HG03159 (cell line): ENCODE data around the gene IGSF9B.
A peak's percentile ranks its signal among the peaks of the same experiment; 100 is the strongest.

Source experiments
- ATAC-seq: cut with Tn5 transposase; IDR thresholded peaks from one replicate; pipeline ENCODE4 v1.9.1; 2021; ENCODE audit warnings: mild to moderate bottlenecking, moderate library complexity; ENCODE audit not compliant: unreplicated experiment

The IGSF9B gene

DNA sequence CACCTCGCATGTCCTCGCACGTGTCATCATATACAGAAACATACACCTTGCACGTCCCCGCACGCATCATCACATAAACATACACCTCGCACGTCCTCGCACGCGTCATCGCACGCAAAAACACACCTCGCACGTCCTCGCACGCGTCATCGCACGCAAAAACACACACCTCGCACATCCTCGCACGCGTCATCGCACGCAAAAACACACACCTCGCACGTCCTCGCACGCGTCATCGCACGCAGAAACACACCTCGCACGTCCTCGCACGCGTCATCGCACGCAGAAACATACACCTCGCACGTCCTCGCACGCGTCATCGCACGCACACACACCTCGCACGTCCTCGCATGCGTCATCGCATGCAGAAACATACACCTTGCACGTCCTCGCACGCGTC, 16.7 kb downstream of the IGSF9B start:
- ATAC-seq, result no peak

DNA sequence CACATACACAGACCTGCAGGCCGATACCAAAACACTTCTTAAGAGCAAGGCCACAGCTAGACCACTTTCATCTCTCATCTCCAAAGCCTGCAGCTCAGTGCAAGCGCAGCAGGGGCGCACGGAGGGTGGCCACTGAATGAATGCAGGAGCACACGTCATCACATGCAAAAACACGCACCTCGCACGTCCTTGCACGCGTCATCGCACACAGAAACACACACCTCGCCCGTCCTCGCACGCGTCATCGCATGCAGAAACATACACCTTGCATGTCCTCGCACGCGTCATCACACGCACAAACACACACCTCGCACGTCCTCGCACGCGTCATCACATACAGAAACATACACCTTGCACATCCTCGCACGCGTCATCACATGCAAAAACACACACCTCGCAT, 17.2 kb downstream of the IGSF9B start:
- ATAC-seq, result no peak

DNA sequence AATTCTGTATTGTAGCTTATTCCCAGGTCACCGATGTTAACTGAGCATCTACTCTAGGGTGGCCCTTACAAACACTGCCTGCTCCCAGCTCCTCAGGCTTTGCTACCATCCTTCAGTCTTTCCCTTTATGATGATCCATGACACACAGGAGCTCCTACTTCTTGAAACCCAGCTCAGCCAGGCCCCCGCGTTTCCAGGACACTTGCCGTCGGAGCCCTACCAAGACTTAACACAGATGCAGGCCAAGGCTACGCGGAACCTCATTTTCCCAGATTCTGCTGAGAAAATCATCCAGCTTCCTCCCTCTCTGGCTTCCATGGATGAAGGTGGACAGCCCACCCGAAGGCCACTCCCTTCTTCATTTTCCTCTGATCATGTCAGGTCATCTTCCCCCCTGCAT, 18.6 kb downstream of the IGSF9B start:
- no peak for ATAC-seq

DNA sequence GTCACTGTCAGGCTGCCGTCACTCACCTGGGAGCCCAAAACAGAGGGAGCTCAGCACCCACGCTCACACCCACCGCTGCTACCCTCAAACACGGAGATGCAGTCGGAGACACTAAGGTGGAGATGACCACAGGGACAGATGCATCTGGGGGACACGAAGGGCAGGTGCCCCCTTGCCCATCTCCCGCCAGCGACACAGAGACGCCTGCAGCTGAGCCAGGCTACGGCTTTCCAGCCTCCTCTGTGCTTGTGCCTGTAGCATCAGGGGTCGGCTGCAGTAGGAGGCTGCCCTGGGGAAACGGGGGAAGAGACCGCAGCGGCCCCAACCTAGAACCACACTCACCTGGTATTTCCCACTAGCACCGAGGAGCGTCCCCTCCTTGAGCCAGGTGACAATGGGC, 19.3 kb downstream of the IGSF9B start:
- ATAC-seq, result no peak

DNA sequence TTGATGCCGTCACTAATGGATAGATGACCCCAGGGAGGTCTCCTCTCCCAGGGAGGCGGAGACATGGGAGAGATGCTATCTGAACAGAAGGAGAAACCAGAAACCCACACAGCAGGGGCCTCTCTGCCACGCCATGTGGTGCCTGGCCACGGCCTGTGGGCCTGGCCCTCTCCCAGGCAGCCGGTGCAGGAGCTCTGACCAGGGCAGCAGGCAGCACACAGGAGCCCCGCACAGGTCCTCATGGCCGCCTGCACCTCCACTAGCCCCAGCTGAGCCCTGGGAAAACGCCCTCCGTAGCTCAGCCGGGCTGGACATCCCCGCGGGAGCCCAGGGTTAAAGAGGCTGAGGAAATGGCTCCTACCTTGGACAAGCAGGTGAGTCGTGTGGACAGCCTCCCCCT, 19.8 kb downstream of the IGSF9B start:
- no peak for ATAC-seq

DNA sequence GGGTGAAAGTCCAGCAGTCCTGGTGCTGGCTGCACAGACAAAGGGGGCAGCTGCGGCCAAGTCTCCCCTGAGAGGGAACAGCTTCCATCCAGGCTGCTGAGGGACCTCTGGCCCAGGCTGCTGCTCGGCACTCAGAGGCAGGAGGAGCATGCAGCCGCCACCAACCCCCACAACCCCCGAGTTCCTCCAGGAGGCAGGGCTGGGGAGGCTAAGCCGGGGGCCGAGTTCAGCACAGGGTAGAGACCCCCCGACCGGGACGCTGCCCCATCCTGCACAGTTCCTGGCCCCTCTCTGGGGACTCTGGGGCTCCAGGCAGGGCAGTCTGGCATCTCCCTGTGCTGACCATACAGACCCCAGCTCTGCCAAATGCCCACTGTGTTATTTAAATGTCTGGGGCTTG, 20.2 kb downstream of the IGSF9B start:
- ATAC-seq, result no peak

DNA sequence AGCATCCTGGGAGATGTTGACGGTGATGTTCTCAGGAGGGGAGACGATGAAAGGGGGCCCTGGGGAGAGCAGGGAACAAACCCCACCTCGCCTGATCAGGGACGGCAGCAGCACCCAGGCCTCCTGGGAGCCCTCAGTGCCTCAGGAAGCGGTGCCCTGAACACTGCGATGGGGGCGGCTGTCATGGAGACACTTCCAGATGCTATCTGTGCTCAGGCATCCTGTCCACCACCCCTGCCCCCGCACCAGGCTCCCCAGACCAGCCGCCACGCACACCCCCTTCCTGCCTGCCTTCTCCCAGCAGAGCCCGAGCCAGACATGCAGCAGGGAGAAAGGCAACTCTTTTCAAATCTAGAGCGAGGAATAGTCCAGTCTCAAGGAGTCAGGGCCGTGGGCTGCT, 20.6 kb downstream of the IGSF9B start:
- no peak for ATAC-seq

DNA sequence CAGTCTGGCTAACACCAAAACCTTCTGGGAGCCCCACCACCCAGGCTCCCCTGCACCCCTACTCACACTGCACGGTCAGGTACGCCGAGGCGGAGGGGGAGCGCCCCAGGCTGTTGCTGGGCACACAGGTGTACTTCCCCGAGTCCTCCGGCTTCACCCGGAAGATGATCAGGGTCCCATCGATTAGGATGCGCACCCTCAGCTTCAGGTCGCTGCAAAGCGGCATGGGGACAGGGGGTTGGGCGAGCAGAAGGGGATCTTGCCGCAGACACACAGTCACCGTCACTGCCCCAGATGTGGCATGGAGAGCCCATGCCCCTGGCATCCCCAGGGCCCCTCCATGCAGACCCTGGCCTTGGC, 21.2 kb downstream of the IGSF9B start:
- no peak for ATAC-seq

DNA sequence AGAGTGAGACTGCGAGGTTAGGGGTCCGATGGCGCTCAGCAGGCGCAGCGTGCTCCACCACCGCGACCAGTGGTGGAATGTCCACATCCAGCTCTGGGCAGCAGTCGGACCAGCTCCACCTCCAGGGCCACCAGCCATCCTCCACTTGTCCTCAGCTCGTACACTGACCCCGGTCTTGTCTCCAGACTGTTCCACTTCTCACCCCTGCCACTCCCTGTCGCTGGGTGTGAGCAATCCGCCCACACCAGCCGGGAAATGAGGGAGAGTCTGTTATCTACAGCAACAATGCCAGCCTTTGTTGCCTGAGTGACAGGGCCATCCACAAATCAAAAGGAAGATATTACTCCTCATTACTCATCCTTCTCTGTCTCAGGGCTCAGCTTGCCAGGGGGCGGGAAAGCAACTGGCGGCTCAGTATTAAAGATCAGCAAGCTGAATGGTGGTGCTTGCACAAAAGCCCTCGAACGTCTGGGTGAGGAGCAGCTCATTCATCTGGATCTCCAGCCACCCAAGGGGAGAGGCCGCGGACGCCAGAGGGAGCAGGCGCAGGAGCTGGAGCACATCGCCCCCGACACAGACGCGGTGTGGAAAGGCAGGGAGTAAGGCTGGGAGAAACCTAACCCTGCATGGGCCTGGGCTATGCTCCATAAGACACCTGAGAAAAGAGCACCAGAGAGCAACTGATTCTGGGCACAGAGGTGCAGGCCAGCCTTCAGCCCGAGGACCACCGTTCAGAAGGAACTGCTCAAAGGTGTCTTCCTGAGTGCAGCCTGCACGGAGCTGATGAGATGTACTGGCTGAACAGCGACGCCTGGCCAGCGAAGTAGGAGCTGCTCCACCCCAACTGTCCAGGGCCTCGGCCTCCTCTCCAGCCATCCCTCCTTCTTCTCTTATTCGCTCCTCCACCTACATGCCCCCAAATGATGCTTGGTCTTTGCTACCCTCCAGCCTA, 21.9 kb downstream of the IGSF9B start:
- ATAC-seq, result no peak

DNA sequence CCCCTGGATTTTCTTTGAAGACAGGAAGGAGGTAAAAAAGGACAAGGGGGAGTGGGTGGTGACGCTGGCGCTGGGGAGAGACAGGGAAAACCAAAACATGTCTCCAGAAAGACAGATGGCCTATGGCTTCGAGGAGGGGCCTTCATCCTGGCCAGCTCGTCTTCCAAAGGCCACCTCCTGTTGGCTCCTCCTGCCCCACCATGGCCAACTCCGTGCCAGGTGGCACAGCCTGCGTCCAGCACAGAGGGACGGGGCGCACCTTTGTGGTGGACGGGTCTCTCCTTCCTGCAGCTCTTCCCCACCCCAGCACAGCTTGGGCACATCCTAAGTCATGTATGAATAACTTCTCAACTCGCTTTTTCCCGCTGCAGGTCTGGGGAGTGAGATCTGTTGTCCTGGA, 22.7 kb downstream of the IGSF9B start:
- ATAC-seq, result no peak

DNA sequence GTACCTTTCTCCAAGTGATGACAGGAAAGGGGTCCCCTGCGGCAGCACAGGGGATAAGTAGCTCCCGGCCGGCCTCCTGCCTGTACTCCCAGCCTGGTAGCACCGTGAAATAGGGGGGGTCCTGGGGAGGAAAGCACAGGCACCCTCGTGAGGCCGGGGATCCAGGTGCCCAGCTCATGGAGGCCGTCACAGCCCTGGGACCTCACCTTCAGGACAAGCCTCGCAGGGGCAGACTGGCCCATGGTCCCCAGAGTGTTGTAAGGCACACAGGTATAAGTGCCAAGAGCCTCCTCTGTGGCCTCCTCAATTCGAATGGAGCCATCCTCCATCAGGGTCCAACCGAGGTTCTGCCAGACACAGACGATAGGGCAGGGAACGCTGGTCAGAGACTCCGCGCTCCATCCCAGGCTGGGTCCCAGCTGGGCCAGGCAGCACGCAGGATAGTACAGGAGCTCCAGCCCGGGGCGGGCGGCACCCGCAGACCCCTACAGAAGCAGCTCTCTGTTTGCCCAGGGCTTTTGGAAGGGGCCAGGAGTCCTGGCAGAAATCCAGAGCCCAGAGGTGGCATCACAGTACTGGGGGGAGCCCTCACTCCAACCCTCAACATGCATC, 25.2 kb downstream of the IGSF9B start:
- ATAC-seq, result no peak

DNA sequence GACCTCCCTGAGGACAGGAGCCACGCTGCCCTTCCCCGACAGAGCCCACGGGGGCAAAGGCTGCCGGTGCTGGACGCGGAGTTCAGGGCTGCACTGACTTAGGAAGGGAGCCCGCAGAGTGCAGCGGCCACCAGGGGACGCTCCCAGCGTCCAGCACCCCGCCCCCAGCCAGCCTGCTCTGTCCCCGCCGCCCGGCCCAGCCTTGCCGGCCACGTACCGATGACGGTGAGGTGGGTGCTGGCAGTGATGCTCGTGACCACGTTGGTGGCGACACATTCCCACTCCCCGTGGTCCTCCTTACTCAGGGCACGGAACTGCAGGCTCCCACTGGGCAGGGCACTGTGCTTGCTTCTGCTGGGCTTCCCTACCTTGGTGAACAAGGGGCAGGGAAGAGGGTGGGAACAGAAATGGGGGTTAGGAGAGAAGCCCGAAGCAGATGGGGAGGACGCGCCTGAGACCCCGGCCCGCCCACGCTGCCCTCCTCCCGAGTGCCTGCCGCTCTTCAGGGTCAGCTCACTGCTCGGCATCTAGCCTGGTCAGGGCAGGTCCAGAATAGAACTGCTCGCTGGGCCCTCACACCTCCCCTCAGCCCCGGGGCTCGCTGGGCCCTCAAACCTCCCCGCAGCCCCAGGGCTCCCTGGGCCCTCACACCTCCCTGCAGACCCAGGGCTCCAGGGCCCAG, 25.9 kb downstream of the IGSF9B start:
- no peak for ATAC-seq

DNA sequence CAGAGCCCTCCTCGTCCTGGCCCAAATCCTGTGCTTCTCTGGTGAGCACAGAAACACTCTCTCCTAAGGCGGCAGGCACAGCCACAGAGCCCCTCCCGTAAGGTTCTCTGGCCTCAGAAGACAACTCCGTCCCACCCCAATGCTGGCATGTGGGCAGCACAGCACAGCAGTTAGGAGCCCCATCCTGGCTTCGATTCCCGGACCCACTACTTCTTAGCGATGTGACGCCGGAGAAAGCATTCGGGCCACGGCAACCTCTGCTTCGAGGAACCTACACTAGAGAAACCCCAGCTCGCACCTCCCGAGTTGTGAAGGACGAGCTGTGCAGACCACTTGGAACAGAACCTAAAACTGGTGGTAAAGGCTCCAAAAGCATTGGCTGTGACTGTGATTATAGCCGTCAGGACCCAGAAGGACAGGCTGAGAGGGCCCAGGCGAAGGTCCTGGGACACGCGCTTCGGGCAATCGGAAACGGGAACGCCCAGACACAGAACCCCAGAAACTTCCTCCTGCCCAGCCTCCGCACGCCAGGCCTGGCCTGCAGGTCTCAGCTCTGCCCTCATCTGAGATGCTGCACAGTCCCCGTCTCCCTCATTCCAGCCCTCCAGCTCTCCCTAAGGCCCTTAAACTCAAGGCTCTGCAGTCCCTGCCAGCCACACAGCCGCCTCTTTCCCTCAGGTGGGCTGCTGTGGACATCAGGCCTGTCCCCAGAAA, 26.6 kb downstream of the IGSF9B start:
- ATAC-seq, result no peak

DNA sequence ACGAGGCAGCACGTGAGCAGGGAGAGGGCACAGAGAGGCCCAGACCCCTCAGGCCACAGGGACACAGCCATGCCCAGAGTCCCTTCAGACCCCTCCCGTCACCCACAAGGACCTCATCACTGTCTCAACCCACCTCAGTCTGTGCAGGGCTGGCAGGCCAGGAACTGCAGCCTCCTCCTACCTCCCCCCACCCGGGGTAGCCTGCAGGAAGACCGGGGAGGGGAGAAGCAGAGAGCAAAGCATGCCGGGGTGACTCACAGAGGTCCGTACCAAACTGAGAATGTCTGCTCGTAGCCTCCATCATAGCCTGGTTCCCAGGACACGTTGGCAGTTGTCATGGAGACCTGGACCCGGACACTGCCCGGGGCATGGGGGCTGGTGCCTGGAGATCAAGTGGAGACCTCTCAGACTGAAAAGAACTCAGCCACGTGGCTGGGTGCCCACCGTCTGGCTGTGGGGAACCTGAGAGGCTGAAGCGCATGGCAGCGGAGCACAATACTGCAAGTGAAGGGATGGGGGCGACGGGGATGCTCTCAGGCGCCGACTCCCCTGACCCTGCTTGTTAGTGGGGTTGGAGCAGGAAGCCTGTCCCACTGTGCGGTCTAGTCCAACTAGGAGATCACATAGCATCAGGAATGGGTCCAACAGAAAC, 27.2 kb downstream of the IGSF9B start:
- ATAC-seq, result no peak

DNA sequence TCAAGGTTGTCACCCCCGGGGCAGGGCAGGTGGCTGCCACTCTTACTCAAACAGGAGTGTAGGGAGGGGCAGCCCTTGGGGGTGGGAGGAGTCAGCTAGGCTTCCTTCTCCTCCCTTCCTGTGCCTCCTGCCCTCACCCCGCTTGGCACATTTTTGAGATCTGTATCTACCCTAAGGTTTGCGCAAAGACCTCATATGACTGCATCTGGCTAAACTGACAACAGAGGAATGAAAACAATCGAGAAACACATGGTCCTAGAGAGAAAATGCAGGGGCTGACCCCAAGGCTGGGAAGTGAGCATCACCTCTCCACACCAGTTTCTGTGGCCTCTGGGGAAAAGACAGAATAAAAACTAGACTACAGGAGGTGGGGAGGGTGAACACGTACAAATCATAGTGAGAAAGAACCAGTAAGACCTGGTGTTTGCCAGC, 28.1 kb downstream of the IGSF9B start:
- no peak for ATAC-seq

DNA sequence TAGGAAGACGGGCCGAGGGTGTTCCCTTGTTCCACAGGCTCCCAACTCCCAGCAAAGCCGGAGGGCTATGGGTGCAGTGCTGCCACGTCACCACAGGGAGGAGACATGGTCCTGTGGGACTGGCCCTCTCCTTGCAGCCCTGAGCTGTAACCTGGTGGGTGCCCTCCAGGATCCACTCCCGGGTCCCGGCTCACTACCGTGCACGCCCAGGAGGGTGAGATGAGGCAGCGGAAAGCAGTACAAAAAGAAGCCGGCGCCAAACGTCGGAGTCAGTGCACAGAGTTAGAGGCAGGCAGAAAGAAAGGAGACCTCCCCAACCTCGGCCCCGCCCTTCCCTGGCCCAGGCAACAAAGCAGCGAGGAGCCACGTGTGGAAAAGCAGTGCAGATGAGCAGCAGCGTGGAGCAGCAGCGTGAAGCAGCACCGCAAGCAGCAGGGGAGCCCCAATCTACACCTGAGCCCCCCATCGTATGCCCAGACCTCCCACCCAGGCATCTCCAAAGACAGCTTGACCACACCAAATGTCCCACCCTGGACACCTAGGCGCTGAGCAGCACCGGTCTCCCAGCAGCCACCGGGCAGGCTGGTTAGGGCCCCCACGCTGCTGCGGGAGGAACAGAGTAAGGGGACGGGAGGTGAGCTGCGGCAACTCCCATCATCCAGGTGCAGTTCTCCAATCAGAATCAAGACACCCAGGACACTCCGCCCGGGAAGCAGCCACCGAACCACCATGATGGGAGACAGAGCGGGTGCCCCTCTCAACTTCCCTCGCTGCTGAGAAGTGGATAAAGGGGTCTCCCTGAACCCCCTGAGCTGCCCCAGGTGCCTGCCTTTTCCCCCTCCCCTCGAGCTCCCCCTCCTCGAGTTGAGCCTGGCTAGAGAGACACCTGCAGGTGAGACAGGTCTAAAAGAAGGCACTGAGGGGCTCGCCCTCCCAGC, 28.8 kb downstream of the IGSF9B start:
- peak; percentile 88 for ATAC-seq

DNA sequence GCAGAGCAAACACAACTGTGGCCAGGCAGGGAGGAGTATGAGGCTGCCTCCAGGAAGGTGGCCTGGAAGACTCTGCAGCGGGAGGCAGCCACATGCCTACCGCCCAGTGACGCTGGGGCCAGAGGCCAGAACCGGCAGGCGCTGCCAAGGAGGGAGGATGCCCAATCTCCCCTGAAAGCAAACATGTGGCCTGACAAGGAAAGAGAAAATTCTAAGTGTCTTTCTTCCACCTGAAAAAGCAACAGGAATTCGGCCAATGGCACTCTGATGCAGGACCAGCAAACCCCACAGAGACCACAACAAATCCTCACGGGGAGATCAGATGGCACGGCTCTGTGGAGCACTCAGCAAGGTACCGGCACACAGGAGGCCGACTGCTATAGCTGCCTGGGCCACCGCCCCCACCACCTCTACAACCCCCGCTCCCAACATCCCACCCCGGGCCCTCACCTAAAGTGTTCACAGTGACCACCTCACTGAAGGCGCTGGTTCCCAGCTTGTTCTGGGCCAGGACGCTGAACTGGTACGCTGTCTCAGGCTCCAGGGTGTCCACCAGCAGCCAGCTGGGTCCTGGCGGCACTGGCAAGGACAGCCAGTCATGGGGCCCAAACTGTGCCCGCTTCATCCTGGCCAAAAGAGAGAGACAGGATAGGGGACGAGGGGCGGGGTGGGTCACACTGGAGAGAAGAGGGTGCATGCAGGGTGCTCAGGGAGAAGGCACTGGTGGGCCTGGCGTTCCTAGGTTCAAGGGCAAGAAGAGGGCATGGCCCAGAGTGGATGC, 30.1 kb downstream of the IGSF9B start:
- no peak for ATAC-seq

DNA sequence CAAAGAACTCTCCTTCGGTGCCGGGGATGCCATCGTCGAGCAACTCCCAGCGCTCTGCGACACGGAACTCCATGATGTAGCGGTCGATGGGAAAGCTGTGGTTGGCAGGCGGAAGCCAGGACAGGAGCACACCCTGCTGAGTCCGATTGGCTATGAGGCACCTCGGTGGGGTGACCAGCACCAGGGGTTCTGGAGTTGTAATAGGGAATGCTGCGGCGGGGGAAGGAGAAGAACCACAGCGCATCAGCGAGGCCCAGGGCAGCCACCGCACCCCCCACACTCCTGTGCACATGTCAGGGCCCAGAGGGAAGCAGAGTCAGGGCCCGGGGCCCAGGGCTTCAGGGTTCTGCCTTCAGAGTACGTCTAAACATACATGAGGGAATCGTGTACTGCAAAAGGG, 31.0 kb downstream of the IGSF9B start:
- no peak for ATAC-seq

DNA sequence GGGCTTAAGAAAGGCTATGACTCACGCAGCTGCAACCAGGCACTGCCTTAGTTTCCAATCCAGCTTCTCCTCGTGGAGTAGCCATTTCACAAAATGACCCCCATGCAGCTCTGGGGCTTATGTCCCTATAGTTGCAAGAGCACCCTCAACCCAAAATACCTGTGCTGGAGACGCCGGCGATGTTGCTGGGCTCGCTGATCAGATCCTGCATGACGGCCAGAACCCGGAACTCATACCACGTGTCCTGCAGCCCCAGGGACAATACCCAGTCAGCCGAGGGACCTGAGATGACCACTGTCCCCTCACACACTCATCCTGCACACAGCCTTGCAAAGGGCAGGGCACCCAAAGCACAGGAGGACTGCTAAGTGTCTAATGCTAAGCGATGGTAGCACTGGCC, 32.1 kb downstream of the IGSF9B start:
- no peak for ATAC-seq
